Stimulated activated CD4-positive, alpha-beta T cell treated with anti-CD3 and anti-CD28 coated beads, TNF-alpha, amount 100 ng/mL, for 4 hours (primary cell): Measurements from ENCODE around the gene ORC6.

Experiments
- DNase-seq, 3 experiments: peaks; one replicate each; pipeline ENCODE4 v3.0.0-alpha.2; 2020; ENCODE audit warnings: low read depth in 3 of 3

The ORC6 gene

DNA sequence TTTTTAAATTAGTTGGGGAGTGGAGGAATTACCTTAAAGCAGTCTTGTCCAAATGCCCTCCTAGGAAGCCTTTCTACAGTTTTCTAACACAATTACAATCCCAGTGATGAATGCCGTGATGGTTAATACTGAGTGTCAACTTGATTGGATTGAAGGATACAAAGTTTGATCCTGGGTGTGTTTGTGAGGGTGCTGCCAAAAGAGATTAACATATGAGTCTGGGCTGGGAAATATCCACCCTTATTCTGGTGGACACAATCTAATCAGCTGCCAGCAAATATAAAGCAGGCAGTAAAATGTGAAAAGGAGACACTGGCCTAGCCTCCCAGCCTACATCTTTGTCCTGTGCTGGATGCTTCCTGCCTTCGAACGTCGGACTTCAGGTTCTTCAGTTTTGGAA is 12.2 kb downstream of the ORC6 start:
- DNase-seq, result no peak

DNA sequence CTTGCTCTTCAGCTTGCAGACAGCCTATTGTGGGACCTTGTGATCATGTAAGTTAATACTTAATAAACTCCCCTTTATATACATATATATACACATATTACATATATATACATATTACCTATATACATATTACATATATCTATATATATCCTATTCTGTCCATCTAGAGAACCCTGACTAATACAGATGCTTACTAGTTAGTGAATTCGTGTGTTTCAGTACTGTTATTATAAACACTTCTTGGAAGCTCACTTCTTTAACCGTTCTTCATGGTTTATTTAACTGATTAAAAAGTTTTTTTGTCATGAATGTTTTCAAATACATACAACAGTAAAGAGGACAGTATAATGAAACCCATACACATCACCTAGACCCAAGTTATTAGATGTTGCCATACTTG is 12.6 kb downstream of the ORC6 start:
- no peak for DNase-seq

DNA sequence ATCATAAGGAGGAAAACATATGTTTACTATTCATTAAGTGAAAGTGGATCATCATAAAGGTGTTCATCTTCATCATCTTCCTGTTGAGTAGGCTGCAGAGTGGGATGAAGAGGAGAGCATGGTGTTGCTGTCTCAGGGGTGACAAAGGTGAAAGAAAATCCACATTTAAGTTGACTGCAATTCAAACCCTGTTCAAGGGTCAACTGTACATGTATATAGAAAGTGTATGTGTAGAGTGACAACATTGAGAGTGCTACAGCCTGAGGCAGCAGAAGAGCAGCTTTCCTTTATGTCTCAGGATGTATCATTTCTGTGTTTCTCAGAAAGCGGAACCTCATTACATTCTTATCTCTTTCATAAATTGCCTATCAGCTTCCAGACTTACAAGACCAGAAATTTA is 17.2 kb downstream of the ORC6 start:
- DNase-seq, result no peak

DNA sequence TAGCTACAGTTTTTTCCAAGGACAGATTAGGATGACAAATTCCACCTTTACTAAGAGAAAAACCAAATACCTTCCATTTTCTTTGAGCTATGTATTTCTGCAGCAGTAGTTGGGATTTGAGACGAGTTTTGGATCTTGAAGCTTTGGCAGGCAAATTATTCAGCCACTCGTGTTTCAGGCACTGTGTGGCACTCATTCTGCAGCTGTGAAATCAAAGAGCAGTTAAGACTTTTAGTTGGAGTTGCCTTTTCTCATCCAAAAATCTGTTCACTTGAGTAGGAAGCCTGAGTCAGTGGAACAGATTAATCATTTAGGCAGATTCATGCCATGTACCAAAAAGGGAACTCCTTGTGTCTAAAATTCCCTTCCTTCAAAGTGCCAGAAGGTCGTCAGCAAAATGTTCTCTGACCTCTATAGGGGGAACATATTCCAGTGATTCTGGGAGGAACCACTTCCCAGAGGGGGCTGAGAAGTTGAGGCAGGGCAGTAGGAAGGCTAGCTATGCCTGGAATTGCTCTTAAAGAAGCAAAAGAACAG is 20.1 kb downstream of the ORC6 start:
- no peak for DNase-seq

DNA sequence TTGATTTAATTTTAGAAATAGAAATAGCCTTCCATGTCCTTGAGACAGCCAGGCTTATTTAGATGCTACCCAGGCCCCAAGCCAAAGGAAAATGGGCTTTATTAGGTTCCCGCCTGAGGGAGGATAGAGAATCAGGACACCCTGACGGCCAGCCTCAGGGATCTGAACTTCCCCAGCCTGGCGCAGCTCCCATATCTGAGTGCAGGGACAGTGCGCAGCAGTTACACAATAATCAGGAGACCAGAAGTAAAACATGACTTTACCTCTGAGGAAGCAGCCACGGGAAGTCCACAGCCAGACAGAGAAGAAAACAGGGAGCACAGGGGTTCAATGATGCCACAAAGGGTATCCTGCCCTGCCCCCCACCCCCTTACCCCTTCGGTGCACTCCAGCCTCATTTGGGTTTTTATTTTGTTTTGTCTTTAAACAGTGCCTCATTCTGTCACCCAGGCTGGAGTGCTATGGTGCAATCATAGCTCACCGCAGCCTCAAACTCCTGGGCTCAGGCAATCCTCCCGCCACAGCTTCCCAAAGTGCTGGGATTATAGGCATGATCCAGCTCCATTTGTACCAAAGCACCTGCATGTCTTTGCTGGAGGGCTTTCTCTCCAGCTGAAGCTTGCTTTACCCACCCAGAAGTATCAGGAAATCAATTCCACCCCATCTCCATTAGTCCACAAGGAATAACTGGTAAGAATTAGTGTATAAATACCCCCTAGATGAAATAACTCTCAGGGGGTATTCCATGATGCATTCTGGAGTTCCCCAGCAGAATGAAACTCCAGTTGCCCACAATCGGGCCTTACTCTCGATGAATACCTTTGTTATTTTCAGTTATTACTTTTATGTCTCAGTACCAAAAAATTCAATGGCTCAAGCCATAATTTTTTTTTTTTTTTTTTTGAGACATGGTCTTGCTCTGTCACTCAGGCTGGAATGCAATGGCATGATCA is 21.9 kb downstream of the ORC6 start:
- no peak for DNase-seq

DNA sequence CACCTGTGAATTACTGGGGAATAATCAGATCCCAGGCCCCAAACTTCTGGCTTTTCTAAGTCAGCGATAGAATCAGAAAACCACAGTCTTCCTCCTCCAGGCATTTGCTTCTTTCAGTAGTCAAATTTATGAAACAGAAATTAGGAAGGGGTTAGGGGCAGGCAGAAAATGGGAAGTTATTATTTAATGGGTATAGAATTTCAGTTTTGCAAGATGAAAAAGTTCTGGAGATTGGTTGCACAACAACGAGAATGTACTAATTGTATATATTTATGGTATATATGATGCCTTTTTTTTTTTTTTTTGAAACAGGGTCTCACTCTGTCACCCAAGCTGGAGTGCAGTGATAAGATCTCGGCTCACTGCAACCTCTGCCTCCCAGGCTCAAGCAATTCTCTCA is 23.5 kb downstream of the ORC6 start:
- DNase-seq, result no peak

DNA sequence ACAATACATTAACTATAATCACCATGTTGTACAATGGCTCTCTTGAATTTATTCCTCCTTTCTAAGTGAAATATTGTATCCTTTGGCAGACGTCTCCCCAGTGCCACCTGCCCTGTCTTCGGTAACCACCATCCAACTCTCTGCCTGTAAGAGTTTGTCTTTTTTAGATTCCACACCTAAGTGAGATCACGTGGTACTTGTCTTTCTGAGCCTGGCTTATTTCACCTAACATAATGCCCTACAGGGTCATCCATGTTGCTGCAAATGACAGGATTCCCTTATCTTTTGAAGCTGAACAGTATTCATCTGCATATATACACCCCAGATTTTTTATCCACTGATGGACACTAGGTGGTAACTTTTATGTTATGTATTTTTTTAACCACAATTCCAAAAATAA is 24.2 kb downstream of the ORC6 start:
- DNase-seq, result no peak

DNA sequence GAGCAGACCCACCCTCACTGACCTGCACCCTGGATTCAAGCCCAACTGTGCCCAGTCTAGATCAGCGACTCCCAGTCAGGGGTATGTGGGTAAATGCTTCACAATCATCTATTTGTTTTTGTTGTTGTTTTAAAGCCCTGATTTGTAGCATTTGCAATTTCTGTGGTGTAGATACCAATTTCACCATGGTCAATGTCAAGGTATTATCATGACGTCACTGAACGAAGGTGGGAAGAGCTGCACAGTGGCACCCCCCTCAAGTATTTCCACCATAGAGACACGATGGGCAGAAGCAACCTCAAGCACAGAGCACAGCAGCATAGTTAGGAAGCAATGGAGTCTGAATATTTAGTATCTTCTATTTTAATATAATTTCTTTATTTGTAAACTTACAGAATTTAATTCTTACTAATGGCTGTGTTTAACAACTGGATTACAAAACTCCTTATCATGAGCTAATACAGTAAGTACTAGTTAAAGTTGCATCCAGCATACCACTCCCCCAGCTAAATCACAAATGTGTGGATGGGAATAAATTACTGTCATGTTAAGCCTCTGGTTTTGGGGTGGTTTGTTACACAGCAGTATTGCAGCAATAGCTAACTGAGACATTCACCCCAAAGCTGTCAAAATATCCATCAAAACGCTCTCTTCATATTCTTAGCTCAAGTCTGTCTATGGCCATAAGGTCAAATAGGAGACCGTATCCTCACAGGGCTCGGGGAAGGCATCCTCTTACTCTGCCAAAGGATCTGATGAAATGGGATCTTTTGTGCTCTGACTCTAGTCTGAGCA is 25.5 kb downstream of the ORC6 start:
- no peak for DNase-seq

DNA sequence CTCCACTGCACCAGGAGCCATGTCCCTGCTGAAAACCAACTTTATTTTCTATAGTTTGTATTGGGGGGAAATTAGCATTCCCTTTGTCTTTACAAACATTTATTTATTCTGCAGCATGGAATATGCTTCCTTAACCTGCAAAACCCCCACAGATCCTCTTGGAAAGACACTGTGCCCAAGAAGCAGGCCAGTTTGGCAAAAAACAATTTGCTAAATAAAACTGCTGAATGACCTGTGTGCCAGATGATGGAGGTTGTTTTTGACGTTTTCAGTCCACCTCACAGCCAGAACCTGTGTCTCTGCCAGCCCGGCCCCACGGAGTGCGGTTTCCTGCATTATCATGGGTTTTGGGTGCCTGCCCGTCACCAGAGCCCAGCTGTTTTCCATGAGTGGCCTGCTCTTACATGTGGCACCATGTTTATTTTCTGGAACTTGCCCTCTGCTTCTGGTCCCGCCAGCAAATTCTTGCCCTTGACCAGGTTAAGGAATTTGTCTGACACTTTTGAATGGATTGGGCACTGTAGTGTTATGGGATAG is 26.4 kb downstream of the ORC6 start:
- no peak for DNase-seq

DNA sequence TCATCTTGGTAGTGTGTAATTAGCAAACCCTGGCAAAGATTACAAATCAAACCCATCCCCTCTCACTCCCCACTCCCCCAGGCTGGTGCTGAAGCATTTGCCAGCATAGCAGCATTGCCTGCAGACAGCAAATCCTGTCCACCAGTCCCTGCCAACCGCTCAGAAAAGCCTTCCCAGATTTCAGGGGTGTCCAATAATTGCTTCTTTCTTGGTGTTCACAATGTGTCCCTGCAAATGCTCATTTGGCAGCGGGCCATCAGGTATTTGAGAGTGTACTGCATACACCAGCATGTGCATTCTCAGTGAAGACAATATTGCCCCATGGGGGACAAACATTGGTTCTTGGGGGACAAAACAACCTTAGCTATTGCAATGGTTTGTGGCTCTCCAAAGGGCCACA is 28.2 kb downstream of the ORC6 start:
- DNase-seq, result no peak

DNA sequence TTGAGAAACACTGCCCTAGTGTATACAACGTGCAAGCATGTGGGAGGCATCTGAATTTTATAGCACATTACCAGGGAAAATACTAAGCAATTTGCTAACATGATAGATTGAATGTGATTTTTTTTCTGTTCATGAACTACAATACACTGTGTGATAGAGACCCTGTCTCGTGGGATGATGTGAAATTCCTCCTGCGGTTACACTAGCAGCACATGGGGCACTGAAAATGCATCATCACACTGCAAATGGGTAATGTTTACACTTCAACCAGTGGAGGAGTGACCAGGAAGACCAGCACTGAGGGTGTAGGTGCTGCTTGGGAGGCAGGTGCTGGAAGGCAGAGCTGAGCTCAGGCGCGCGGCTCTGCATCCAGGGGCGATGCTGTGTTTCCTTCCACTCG is 28.8 kb downstream of the ORC6 start:
- DNase-seq, result no peak

DNA sequence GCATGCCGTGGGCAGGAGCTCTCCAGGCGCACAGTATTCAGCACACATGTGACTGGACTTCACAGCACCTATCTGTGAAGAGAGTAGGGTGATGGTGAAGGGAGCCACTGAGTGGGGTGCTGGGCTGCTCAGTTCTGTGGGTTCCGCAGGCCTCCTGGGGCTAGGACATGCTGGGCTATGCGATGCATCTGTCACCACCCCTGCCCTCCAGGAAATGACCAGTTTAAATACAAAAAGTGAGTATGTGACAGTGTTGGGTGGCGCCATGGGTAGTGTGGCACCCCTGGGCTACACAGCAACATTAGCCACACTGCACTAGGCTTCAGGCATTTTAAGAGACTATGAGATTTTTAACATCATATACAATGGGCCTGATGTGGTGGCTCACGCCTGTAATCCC is 30.1 kb downstream of the ORC6 start:
- no peak for DNase-seq

DNA sequence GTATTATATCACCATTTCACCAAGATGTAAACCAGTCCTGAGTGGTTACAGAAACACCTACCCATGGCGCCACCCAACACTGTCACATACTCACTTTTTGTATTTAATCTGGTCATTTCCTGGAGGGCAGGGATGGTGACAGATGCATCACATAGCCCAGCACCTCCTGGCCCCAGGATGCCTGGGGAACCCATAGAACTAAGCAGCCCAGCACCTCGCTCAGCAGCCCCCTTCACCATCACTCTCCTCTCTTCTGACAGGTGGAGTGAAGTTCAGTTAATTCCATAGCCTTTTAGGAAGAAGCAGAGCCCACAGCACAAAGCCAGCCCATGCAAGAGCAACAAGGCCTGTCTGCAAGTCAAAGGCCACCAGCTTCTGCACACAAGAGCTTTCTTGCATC is 31.2 kb downstream of the ORC6 start:
- no peak for DNase-seq

DNA sequence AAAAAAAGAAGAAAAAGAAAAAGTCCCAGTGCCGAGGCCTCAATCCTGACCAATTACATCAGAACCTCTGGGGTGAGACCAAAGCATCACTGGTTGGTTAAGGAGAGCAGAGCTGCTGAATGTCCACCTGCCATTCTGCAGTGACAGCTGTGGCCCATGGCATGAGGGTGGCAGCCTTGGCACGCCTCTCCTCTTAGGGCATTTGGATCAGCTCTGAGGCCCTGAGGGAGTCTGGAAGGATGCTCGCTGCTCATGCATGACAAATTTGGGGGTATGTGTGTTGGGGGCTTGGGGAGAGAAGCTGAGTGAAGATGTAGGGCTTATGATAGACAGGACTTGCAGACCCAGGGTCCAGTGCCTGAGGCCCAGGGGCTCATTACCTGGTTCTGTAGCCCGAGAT is 32.4 kb downstream of the ORC6 start:
- DNase-seq, result no peak

DNA sequence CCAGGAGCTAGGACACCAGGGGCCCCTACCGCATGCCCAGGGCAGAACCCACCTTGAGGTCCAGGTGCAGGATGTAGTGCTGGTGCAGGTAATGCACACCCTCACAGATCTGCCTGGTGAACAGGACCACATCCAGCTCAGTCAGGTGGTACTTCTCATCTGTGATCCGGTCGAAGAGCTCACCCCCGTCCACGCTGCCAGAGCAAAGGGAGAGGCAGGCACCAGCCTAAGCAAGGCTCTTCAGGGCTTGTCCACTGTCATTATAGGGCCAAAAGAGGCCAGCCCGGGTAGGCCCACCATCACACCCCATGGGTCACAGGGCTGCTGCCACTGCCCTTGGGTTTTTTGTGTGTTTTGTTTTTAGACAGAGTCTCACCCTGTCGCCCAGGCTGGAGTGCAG is 37.7 kb downstream of the ORC6 start:
- DNase-seq, result no peak

DNA sequence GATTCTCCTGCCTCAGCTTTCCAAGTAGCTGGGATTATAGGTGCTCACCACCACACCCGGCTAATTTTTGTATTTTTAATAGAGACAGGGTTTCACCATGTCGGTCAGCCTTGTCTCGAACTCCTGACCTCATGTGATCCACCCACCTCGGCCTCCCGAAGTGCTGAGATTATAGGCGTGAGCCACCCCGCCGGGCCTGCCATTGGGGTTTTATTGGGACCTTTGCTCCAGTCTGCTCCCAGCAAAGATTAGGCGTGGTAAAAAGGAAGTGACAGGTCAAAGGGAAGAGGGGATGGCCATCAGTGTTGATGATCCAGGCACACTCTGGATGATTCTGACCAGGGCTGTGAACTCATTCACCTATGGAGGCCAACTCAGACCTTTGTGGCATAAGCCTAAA is 38.2 kb downstream of the ORC6 start:
- no peak for DNase-seq

DNA sequence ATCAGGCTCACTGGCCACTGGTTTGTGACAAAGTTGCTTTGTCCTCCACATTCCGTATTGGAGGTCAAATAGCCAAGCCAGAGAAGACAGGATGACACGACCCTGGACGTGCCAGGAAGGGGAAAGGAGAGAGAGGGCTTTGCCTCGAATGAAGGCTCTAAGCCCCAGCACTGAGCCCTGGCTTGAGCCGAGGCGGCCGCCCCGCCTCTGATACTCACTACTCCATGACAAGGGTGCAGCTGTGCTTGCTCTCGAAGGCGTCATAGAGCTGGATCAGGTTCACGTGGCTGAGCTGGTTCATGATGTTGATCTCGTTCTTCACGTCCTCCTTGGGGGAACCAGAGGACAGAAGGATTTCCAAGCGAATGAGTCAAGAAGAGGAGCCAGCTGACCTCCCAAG is 39.3 kb downstream of the ORC6 start:
- no peak for DNase-seq

DNA sequence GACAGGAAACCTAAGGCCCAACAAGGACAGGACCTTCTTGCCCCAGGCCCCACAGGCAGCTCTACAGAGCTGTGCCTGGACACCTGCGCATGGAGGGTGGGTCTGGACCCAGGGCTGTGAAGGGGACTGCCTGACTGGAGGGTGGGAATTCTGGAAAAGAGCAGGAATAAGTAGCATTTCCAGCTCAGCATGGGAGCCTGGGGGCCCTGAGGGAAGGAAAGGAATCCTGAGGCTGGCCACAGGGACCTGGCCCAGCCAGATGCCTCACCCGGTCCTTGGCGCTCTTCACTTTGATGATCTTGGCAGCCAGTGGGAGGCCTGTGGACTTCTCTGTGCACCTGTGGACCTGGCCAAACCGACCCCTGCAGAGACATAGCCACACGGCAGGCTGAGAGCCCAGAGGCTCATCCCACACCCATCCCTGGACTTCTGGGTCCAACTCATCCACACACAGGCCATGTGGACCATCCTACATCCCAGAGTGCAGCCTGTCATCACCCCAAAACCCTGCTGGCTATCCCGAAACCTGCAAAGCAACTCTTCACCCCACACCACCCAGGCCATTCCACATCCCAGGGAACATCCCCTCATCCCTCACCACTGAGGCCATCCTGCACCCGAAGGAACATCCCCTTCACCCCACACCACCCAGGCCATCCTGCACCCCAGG is 40.0 kb downstream of the ORC6 start:
- no peak for DNase-seq

DNA sequence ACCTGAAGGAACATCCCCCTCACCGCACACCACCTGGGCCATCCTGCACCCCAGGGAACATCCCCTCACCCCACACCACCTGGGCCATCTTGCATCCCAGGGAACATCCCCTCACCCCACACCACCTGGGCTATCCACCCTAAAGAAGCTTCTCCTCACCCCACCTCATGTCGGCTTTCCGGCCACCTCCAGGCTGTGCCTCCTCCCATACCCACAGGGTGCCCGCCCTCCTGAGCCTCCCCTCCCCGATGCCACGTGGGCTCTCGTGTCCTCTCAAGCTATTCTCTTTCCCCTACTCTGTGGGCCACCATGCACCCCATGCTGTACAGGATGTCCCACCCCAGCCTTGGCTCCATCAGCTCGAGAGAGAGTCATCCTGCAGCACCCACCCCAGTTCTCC is 40.7 kb downstream of the ORC6 start:
- no peak for DNase-seq

DNA sequence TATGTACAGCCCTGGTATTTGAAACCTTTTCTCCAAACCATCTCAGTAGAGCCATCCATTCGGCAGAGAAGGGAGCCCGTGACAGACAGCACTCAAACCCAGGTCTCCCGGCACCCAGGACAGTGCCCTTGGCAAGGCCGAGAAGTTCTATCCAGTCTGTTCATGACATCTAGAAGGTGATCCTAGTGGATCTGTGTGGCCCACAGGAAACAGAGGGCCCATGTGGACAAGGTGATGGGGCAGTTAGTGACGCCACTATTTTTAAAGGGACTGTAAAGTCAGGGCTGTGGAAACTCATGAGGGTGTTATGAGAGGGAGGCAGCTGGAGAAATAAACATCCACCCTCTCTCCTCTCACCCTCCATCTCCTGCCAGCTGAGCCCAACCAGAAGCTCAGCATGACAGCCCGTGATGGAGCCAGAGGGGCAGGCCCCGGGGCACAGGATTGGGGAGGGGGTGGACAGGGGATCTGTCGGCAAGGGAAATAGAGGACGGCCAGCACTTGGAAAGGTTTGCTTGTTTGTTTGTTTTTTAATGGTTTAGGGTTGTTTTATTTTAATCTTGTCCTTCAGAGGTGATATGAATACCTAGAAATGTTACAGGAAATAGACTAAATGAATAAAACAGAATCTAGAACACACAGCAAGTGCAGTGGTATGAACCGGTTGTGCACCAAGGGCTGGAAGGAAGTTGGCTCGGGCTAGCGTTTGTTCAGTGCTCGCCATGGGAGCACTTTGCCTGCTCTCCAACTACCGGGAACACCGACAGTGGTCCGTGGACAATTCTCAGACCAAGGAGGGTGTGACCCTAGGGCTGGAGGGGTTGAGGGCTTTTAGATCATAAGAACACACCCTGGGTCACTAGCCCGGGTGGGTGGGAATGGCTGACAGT is 41.6 kb downstream of the ORC6 start:
- DNase-seq, result no peak
